Astrocyte of the hippocampus (primary cell): ENCODE data around the gene CHRM4.
A peak's percentile ranks its signal among the peaks of the same experiment; 100 is the strongest.

Experiments
- DNase-seq: peaks from one replicate; pipeline ENCODE4 v3.0.0; 2011; ENCODE audit warnings: low read depth, low spot score

The CHRM4 gene

DNA sequence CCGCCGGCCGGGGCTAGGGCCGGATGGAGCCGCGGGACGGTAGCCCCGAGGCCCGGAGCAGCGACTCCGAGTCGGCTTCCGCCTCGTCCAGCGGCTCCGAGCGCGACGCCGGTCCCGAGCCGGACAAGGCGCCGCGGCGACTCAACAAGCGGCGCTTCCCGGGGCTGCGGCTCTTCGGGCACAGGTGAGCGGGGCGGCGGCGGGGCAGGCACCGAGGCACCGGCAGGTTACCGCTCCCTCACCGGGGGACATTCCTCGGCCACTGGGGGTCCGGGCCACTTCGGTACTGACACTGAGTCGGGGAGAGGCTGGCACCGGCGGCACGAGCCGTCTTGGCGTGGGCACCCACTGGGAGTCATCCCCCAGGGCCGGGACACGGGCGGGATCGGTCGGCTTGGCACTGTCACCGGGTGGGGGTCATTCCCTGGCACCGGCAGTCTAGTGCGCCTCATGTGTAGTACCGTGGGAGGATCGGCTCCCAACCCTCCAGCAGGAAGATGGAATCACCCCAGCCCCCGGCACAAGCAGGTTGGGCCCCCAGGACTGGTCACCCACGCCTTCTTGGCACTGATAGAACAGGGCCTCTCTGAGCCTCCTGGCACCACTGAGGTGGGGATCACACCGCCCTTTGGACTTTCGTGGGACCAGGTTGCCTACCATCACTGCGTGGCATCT, 43.8 kb downstream of the CHRM4 start:
- no peak for DNase-seq

DNA sequence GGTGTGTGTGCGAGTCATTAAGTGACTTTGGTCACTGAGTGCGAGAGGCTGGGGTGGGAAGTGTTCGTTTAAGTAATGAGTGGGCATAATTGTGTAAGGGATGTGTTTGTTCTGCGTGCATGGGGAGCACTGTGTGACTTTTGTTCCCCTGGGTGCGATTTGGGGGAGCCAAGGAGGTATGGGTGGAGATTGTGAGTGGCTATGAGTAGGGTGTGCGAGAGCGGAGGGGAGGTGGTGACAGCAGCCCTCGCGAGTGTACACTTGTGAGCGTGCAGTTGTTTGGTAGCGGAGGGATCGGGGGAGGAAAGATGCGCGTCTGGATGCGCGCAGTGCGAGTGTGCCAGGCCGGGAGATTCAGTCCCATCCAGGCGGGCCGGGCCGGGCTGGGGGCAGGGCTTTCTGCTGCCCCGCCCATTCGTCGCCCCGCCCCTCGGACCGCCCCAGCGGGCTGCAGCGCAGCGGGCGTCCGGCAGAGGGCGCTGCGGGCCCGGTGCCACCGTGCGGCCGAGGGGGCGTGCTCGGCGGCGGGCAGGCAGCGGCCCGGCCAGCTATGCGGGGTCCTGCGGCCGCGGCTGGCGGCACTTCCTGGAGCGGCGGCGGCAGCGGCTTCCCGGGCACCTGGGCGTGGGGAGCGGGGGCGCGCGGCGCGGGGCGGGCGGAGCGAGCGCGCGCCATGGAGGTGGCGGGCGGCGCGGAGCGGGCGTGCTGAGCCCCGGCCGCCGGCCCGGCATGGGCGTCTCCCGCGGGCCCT, 44.5 kb downstream of the CHRM4 start, which contains the start of gene DGKZ:
TSS of gene DGKZ (plus strand) at position 578 of the 751 bp plus-strand sequence. CDS start 197 bp downstream, outside the sequence.
- peak; percentile 97 for DNase-seq

DNA sequence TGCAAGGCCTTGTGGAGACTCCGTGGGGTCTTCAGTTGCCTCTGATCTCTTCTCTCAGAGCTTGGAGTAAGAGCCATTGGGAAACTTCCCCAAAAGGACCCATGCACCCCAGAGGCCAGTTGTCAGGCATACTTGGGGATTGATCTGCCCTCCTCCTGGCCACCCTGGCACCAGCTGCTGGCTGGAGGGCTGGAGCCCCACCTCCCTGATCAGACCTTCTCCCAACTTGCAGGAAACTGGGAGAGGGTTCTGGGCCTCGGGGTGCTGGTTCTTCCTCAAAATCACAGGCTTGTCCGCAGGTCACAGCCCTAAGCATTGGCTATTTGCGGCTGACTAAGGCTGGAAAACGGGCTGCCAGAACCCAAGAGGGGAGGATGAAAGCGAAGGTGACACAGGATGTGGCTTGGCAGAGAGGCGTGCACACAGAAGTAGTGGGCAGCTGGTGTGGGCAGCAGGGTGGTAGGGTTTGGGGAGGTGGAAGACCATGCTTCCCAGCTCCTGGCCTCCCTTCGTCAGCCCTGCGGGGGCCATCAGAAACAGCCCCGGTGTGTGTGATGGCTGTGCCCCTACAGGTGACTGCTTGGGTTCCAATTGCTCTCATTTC, 45.6 kb downstream of the CHRM4 start:
- no peak for DNase-seq

DNA sequence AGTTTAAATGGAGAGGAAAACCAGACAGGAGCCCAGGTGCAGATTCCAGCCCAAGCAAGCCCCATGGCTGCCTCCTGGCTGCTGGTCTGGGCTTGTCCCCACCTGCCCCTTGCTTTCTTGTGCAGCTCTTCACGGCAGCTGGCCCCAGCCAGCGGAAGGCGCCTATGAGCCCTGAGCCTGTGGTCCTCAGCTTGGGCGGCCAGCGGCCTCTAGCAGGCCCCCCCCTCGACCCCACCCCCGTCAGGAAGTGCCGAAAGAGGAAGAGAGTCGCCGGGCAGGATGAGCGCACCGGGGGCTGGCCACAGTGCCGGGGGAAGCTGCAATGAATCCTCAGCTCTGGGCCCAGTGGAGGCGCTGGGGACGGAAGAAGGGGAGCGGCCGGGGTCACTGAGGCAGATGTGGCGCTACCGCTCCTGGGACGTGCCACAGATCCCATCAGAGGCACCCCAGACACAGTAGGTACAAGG, 46.4 kb downstream of the CHRM4 start:
- DNase-seq: no peak

DNA sequence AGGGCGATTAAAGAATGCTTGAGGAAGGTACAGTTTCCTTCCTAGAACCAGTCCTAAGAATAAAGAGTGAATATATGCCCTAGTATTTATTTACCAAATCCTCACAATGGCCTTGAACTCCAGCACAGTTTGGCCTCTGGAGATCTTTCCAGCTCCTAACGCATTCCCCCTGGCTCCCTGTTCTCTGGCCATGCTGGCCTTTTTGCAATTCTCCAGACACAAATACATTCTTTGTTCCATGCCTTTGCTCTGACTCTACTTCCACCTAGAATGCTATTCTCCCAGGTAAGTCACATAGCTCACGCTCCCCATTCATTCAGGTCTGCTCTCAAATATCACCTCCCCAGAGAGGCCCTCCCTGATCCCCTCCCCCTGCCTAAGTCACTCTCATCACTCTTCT, 48.1 kb downstream of the CHRM4 start:
- DNase-seq: no peak

DNA sequence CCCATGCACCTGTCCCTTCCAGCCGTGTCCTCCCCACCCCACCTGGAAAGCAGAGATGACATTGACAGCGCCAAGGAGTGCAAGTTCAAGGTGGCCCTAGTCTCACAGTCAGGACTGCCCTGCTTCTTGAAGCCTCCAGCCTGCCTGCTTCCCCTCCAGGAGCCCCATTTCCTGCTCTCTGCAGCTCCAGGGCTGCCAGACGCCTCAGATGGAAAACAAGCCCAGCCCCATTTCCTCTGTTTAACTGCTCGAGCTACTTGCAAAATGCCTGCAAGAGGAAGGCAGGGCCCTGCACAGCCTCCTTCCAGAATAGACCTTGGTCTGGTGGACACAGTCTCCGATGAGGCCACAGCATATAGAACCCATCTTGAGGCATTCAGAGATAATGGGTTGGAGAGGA, 49.3 kb downstream of the CHRM4 start:
- no peak for DNase-seq

DNA sequence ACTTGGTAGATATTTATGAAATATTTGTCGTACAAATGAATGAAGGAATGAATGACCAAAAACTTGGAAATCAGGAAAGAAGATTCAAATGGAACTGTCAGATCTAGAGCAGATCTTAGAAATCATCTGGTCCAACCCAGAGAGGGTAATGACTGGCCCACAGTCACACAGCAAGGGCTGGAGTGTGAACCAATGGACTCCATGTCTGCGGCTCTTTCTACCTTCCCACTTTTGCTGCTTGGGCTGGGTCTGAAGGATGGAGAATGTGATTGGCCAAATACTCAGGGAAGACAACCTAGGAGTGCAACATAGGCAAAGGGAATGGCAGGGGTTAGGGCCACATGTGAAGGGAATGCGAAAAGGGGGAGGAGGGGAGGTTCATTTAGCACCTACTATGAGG, 50.1 kb downstream of the CHRM4 start:
- no peak for DNase-seq

DNA sequence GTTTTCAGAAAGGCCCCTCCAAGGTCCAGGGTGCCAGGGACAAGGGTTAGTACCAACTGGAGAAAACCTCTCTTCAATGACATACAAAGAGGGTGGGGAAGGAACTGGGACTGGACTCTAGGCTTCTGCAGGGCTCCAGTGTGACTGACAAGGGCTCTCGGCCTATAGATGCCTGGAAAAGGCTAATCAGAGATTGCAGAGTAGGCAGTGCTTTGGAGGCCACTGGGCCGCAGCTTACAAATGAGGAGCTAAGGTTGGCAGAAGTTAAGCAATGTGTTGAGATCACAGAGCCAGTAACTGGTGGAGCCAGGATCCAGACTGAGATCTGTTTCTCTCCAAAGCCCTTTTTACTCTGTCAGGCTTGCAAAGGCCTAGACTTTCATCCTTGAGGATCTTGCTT, 51.8 kb downstream of the CHRM4 start:
- no peak for DNase-seq

DNA sequence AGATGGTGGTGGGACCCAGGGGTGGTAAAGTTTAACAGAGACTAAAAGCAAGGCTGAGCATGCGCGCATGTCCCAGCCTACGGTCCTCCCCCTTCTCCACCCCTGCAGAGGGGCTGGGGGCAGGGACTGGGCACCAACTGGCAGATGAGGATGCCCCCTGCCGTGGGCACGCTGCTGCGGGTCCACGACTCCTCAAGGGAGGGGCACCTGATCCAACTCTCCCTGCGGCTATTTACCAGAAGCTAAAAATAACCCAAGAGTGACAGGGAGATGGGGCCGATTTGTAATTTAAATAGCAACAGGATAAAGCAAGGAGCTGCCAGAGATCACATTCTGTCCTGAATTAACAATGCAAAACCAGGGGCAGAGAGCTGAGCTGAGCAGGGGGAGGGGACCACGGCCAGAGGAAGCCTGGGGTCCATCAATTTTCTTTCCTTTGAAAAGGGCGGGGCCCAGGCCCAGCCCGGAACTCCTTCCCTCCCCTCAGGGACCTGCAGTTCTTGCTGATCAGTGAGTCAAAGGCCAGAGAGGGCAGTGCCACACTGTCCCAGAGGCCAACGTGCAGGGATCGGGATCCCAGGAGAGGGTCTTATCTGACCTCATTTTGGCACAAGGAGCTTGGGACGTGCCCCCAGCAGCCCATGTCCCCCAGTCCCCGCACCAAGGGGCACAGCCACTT, 52.4 kb downstream of the CHRM4 start:
- no peak for DNase-seq

DNA sequence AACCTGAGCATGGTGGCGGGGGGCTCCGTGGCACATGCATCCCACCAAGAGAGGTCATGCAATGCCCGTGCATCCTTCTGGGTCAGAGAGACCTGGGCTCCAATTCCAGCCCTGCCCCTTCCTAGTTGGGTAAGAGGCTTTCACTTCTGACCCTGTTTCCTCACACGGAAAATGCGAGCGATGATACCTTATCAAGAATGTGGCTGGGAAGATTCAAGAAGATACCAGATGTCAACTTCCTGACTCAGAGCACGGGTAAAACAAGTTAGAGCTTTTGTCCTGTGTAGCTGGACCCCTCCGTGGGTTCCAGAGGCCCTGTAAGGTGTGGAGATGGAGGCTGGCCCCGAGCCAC, 53.0 kb downstream of the CHRM4 start:
- no peak for DNase-seq

DNA sequence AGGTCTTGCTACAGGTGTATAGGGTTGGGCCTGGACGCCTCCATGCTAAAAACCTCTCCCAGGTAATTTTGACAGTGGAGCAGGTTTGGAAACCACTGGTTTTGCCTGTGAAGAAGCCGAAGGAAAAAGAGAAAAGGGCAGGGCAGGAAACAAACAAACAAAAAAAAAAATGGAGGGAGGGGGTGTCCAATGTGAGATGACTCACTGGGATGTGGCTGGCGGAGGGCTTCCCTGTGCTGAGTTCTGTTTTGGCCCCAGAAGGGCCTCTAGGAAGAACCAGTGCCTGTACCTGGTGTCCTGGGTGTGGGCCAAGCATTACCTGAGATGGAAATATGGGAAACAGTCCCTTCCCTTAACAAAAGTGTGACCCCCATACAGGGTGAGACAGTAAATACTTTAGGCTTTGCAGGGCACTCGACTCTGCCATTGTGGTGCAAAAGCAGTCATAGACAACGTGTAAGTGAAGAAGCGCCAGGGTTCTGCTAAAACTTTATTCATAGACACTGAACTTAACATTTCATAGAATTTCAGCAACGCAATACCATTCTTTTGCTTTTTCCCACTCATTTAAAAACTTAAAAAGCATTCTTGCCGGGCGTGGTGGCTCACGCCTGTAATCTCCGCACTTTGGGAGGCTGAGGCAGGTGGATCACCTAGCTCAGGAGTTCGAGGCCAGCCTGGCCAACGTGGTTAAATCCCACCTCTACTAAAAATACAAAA, 53.8 kb downstream of the CHRM4 start:
- no peak for DNase-seq

DNA sequence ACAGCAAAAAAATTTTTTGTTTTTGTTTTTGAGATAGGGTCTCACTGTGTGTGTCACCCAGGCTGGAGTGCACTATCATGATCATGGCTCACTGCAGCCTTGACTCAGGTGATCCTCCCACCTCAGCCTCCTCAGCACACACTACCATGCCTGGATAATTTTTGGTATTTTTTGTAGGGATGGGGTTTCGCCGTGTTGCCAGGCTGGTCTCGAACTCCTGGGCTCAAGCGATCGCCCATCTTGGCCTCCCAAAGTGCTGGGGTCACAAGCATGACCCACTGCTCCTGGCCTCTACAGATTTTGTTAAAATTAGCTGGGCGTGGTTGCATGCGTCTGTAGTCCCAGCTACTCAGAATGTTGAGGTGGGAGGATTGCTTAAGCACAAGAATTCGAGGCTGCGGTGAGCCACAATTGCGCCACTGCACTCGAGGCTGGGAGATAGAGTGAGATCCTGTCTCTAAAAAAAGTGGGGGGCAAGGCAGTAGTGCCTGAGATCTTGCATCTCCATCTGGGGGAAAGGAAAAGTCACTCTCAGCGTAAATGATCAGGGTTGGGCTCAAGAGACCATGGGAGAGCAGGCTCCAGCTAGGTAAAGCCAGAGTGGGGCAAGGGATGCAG, 54.9 kb downstream of the CHRM4 start:
- no peak for DNase-seq

DNA sequence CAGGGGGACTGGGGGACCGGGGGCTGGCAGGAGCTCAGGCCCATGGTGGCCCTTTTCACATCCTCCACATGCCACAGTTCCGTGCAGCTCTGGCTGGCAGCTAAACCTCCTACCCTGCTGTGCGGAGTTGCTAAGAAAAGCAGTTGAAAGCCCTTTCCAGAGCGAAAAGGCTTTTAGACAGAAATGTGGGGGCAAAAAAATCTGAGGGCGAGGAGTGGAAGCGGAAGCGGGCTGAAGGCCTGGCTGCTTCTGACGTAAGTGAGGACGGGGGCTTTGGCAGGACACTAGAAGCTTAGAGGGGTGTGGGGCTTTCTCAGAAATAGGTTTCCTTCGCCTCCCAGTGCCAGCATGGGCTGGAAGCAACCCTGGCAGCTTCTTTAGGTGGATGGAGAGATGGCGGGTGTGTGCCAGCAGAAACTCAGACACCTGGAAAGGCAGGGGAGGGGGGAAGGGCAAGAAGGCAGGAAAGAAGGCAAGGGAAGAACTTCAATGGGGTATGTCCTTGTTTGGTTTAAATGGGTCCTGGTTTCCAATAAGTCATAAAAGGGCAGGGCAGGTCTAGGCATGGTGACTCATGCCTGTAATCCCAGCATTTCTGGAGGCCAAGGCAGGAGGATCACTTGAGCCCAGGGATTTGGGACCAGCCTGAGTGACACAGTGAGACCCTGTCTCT, 55.5 kb downstream of the CHRM4 start:
- no peak for DNase-seq

DNA sequence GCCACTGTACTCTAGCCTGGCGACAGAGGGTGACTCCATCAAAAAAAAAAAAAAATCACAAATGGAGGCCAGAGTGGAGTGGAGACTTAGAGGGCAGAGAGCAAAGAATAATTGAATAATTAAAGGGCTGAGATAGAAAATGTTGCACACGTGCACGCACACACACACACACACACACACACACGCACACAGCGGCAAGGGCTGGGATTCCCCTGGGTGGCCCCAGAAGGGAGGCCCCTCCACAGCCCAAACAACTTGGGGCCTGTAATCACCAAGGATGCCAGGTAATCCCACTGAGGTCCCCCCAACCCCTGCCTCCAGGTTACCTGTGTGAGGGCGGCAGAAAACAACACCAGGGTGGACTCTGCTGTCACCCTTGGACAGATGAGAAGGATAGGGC, 56.3 kb downstream of the CHRM4 start:
- no peak for DNase-seq

DNA sequence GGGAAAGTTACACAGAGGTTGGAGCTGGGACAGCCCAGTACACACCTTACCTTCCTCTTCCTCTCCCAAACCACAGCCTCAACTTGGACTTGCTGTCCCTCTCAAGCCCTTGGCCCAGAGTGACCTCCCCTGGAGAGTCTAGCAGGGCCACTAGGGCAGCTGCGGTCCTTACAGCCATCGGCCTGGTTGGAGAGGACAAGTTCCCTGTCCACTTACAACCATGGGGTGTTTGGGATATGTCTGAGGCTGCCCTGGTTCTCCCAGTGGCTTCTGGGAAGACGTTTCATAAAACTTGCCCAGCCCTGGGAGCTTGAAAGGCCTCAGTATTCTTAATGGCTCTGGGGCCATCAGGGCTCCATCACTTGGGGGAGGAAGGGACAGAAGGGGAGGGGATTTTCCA, 57.4 kb downstream of the CHRM4 start:
- DNase-seq: no peak
